Measurements from ENCODE around the gene BPIFB2. TPM values are rescaled to one million over a fixed set of nuclear protein-coding genes. Genes with fewer than 3 reads are reported as not detected.

The BPIFB2 gene
- total RNA-seq, 1 donor from 2014 or later, result not detected

- intact Hi-C loops (cut with DNase I), result no loop called here
- TF ChIP-seq CTCF (IDR thresholded peaks at IDR 0.05), result no peak
- Histone ChIP-seq H3K4me3 (no peak overlapping the region), H3K27ac (no peak overlapping the region), H3K27me3 (no peaks in the 10 kb centered on the region), H3K36me3 (no peaks in the 10 kb centered on the region), H3K9me3 (no peaks in the 10 kb centered on the region), H3K4me1 (peaks cover 5% of the 10 kb centered on the region)
- ATAC-seq (no peak), DNase-seq (peak; percentile 45)
Observed at GRCh38 chr20:32969356-32970114, 38.0 kb upstream of the BPIFB2 start.

- Histone ChIP-seq H3K36me3 (no peaks in the 10 kb centered on the region), H3K9me3 (no peaks in the 10 kb centered on the region), H3K4me3 (no peak overlapping the region), H3K27me3 (no peaks in the 10 kb centered on the region), H3K4me1 (peaks cover 5% of the 10 kb centered on the region), H3K27ac (peak overlapping the region; percentile 4)
- intact Hi-C loops (cut with DNase I), result no loop called here
- no peak for ATAC-seq
- DNase-seq, result peak; percentile 52
- TF ChIP-seq CTCF (IDR thresholded peaks at IDR 0.05), result no peak
Observed at GRCh38 chr20:32970115-32970972, 37.2 kb upstream of the BPIFB2 start.

GRCh38 chr20:32970973-32971300 lies 36.6 kb upstream of the BPIFB2 start:
- H3K36me3 ChIP-seq, result no peaks in the 10 kb centered on the region
- intact Hi-C loops (cut with DNase I), result no loop called here
- DNase-seq (peak; percentile 56), ATAC-seq (no peak)
- peak overlapping the region; percentile 4 for H3K27ac ChIP-seq
- H3K4me3 ChIP-seq, result no peak overlapping the region
- peaks cover 5% of the 10 kb centered on the region for H3K4me1 ChIP-seq
- H3K9me3 ChIP-seq, result no peaks in the 10 kb centered on the region
- no peaks in the 10 kb centered on the region for H3K27me3 ChIP-seq
- no peak for TF ChIP-seq CTCF (IDR thresholded peaks at IDR 0.05)

- H3K27ac ChIP-seq, result peak overlapping the region; percentile 55
- no peaks in the 10 kb centered on the region for H3K36me3 ChIP-seq
- peaks cover 5% of the 10 kb centered on the region for H3K4me1 ChIP-seq
- no peak for TF ChIP-seq CTCF (IDR thresholded peaks at IDR 0.05)
- intact Hi-C loops (cut with DNase I), result no loop called here
- DNase-seq (no peak), ATAC-seq (no peak)
- no peaks in the 10 kb centered on the region for H3K27me3 ChIP-seq
- H3K4me3 ChIP-seq, result no peak overlapping the region
- H3K9me3 ChIP-seq, result no peaks in the 10 kb centered on the region
Observed at GRCh38 chr20:32971703-32972161, 35.8 kb upstream of the BPIFB2 start.

GRCh38 chr20:32972181-32973076 lies 35.1 kb upstream of the BPIFB2 start:
- ATAC-seq (peak; percentile 22), DNase-seq (peak; percentile 53)
- Histone ChIP-seq H3K9me3 (no peaks in the 10 kb centered on the region), H3K27ac (peak overlapping the region; percentile 55), H3K4me1 (peaks cover 5% of the 10 kb centered on the region), H3K4me3 (no peak overlapping the region), H3K36me3 (no peaks in the 10 kb centered on the region), H3K27me3 (no peaks in the 10 kb centered on the region)
- no peak for TF ChIP-seq CTCF (IDR thresholded peaks at IDR 0.05)
- intact Hi-C loops (cut with DNase I), result no loop called here
